ENCODE measurements around the gene HTR1B. TPM values are rescaled to one million over a fixed set of nuclear protein-coding genes. Genes with fewer than 3 reads are reported as not detected.

HTR1B gene
- polyA plus RNA-seq, 4 donors, result 0.15 to 1.4 TPM; not detected in 2

- WGBS, 3 donors, result 64 to 73% (median 70%) methylated on average over 7 of the region's 7 CpGs
- Histone ChIP-seq H3K27ac (ENCODE audit: low read depth in 1 of 3, low read length in 2 of 3) (no peak overlapping the region), H3K4me3 (ENCODE audit: low read depth in 1 of 3, low read length in 3 of 3) (no peak overlapping the region), H3K27me3 (ENCODE audit: control insufficient read depth in 3 of 3, insufficient read depth in 3 of 3, low read length in 3 of 3) (no peaks in the 10 kb centered on the region), H3K36me3 (ENCODE audit: control insufficient read depth in 3 of 3, insufficient read depth in 2 of 3, low read depth in 1 of 3, low read length in 3 of 3) (no peaks in the 10 kb centered on the region), H3K4me1 (ENCODE audit: control insufficient read depth in 3 of 3, insufficient read depth in 2 of 3, low read depth in 1 of 3, low read length in 2 of 3) (no peaks in the 10 kb centered on the region), H3K9me3 (ENCODE audit: control insufficient read depth in 2 of 2, insufficient read depth in 1 of 2, low read depth in 1 of 2, low read length in 1 of 2) (peaks cover 0 to 7% of the 10 kb centered on the region in 2 donors)
- no peak for DNase-seq
- FAIRE-seq, result no peak
Measured at GRCh38 chr6:77474286-77474956, 11.1 kb upstream of the HTR1B start.

DNA sequence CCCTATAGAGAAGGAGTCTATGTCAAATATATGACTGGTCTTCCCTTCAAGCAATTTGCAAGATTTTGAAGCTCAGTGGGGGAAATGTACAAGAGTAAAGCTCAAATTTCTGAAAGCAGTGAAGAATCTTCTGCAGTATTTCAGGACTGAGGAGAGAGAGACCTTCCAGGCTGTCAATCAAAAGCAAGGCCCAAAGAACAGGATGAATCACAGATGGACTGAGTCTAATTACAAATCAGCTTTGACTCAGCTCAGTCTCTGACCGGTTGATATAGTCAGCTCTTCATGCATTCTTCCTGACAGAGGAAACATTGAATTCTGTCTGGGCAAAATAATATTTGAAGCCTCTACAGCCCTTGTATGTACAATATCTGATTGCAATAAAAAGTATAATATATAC lies 7.7 kb upstream of the HTR1B start:
- Histone ChIP-seq H3K27ac (ENCODE audit: low read depth in 1 of 3, low read length in 2 of 3) (no peak overlapping the region), H3K9me3 (ENCODE audit: control insufficient read depth in 2 of 2, insufficient read depth in 1 of 2, low read depth in 1 of 2, low read length in 1 of 2) (peaks cover 0 to 7% of the 10 kb centered on the region in 2 donors), H3K4me1 (ENCODE audit: control insufficient read depth in 3 of 3, insufficient read depth in 2 of 3, low read depth in 1 of 3, low read length in 2 of 3) (peaks cover 0 to 3% (median 0%) of the 10 kb centered on the region in 3 donors), H3K4me3 (ENCODE audit: low read depth in 1 of 3, low read length in 3 of 3) (no peak overlapping the region), H3K36me3 (ENCODE audit: control insufficient read depth in 3 of 3, insufficient read depth in 2 of 3, low read depth in 1 of 3, low read length in 3 of 3) (no peaks in the 10 kb centered on the region), H3K27me3 (ENCODE audit: control insufficient read depth in 3 of 3, insufficient read depth in 3 of 3, low read length in 3 of 3) (peaks cover 0 to 5% (median 5%) of the 10 kb centered on the region in 3 donors)
- no peak for DNase-seq
- WGBS, 3 donors, result 66 to 81% (median 74%) methylated on average over 1 of the region's 1 CpG
- no peak for FAIRE-seq

GRCh38 chr6:77468939-77469338 lies 5.6 kb upstream of the HTR1B start:
- WGBS, 3 donors, result 65 to 88% (median 77%) methylated on average over 6 of the region's 6 CpGs
- no peak overlapping the region for H3K4me3 ChIP-seq (ENCODE audit: low read depth in 1 of 3, low read length in 3 of 3)
- no peak for FAIRE-seq
- peaks cover 0 to 3% (median 0%) of the 10 kb centered on the region in 3 donors for H3K4me1 ChIP-seq (ENCODE audit: control insufficient read depth in 3 of 3, insufficient read depth in 2 of 3, low read depth in 1 of 3, low read length in 2 of 3)
- DNase-seq, result no peak
- no peak overlapping the region for H3K27ac ChIP-seq (ENCODE audit: low read depth in 1 of 3, low read length in 2 of 3)
- peaks cover 9 to 25% (median 18%) of the 10 kb centered on the region in 3 donors for H3K27me3 ChIP-seq (ENCODE audit: control insufficient read depth in 3 of 3, insufficient read depth in 3 of 3, low read length in 3 of 3)
- peaks cover 0 to 2% of the 10 kb centered on the region in 2 donors for H3K9me3 ChIP-seq (ENCODE audit: control insufficient read depth in 2 of 2, insufficient read depth in 1 of 2, low read depth in 1 of 2, low read length in 1 of 2)
- H3K36me3 ChIP-seq (ENCODE audit: control insufficient read depth in 3 of 3, insufficient read depth in 2 of 3, low read depth in 1 of 3, low read length in 3 of 3), result no peaks in the 10 kb centered on the region

DNA sequence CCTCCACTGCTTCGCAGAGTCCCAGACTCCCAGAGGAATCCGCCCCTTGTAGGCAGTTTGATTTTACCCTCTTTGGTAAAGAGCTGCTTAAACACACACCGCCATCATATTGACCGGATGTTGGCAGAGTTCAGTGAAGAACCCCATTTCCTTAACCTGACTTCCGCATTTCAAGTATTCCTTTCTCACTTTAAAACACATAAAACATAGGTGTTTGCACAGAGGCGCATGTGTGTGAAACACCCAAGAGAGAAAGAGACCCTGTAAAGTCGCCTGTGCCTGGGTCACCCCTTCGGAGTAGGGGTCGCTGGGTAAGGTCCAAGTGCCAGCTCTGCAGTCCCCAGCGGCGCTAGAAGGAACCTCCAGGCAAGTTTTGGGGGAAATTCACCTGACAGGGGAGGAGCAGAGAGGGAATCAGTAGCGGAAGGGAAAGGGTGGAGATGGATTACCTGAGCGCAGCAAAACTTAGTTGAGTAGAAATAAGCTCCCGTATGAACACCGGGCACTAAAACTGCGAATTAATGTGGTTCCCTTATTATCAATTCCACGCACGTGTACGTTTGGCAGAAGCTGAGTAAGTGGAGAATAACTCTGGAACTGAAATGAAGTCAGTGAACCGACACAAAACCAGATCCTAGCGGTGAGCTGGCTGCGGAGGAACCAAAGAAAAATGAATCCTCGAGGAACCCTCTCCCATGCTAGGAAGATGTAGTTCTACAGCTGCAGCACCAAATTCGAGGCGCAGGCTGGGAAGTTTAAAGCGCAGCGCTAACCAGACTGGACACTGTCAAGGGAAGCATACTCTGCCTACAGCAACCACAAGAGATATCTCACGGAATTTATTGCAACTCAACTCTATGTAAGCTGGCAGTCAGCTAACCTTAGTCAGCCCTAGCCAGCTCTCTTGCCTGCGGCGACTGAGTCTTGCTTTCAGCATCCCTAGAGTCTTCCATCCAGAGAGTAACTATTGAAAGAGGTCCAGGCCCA lies 3.5 kb upstream of the HTR1B start:
- peaks cover 0 to 10% (median 2%) of the 10 kb centered on the region in 3 donors for H3K4me1 ChIP-seq (ENCODE audit: control insufficient read depth in 3 of 3, insufficient read depth in 2 of 3, low read depth in 1 of 3, low read length in 2 of 3)
- WGBS, 3 donors, result 17 to 23% (median 21%) methylated on average over 30 of the region's 30 CpGs
- no peaks in the 10 kb centered on the region for H3K36me3 ChIP-seq (ENCODE audit: control insufficient read depth in 3 of 3, insufficient read depth in 2 of 3, low read depth in 1 of 3, low read length in 3 of 3)
- FAIRE-seq (no peak), DNase-seq (peak in 1 of 2 donors; percentile 63)
- H3K4me3 ChIP-seq (ENCODE audit: low read depth in 1 of 3, low read length in 3 of 3), result peak overlapping the region; percentile 7 to 62 (median 26)
- H3K27me3 ChIP-seq (ENCODE audit: control insufficient read depth in 3 of 3, insufficient read depth in 3 of 3, low read length in 3 of 3), result peaks cover 19 to 47% (median 36%) of the 10 kb centered on the region in 3 donors
- H3K9me3 ChIP-seq (ENCODE audit: control insufficient read depth in 2 of 2, insufficient read depth in 1 of 2, low read depth in 1 of 2, low read length in 1 of 2), result no peaks in the 10 kb centered on the region
- H3K27ac ChIP-seq (ENCODE audit: low read depth in 1 of 3, low read length in 2 of 3), result no peak overlapping the region

DNA sequence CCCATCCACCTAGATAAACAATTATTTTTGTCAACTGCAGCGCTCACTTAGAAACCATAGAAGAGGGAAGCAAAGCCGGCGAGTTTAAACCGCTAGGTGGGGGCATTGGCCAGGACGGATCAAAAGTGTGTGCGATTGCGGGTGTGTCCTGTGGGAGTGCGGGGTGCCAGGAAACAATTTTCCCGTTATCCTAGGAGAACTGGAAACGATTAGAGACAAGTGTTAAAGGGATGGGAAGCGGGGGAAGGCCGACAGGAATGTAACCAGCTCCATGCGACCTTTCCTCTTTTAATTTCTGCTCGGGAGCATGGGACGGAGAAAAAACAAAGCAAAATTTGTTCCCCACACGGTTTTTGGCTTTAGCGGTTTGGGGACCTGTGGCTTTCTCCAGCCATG lies 2.8 kb upstream of the HTR1B start:
- FAIRE-seq, result no peak

GRCh38 chr6:77464495-77464867 lies 1.2 kb upstream of the HTR1B start:
- Histone ChIP-seq H3K27ac (ENCODE audit: low read depth in 1 of 3, low read length in 2 of 3) (no peak overlapping the region), H3K27me3 (ENCODE audit: control insufficient read depth in 3 of 3, insufficient read depth in 3 of 3, low read length in 3 of 3) (peaks cover 19 to 50% (median 38%) of the 10 kb centered on the region in 3 donors), H3K4me1 (ENCODE audit: control insufficient read depth in 3 of 3, insufficient read depth in 2 of 3, low read depth in 1 of 3, low read length in 2 of 3) (peaks cover 0 to 10% (median 2%) of the 10 kb centered on the region in 3 donors), H3K36me3 (ENCODE audit: control insufficient read depth in 3 of 3, insufficient read depth in 2 of 3, low read depth in 1 of 3, low read length in 3 of 3) (no peaks in the 10 kb centered on the region), H3K4me3 (ENCODE audit: low read depth in 1 of 3, low read length in 3 of 3) (peak overlapping the region in 1 of 3 donors; percentile 34), H3K9me3 (ENCODE audit: control insufficient read depth in 2 of 2, insufficient read depth in 1 of 2, low read depth in 1 of 2, low read length in 1 of 2) (no peaks in the 10 kb centered on the region)
- FAIRE-seq (no peak), DNase-seq (no peak)
- WGBS, 3 donors, result 10 to 18% (median 13%) methylated on average over 8 of the region's 8 CpGs

More for the DNA sequence above, 2.8 kb upstream of the HTR1B start:
- Histone ChIP-seq H3K27me3 (ENCODE audit: control insufficient read depth in 3 of 3, insufficient read depth in 3 of 3, low read length in 3 of 3) (peaks cover 19 to 49% (median 38%) of the 10 kb centered on the region in 3 donors), H3K4me1 (ENCODE audit: control insufficient read depth in 3 of 3, insufficient read depth in 2 of 3, low read depth in 1 of 3, low read length in 2 of 3) (peaks cover 0 to 10% (median 2%) of the 10 kb centered on the region in 3 donors), H3K4me3 (ENCODE audit: low read depth in 1 of 3, low read length in 3 of 3) (peak overlapping the region; percentile 7 to 62 (median 26)), H3K9me3 (ENCODE audit: control insufficient read depth in 2 of 2, insufficient read depth in 1 of 2, low read depth in 1 of 2, low read length in 1 of 2) (no peaks in the 10 kb centered on the region), H3K27ac (ENCODE audit: low read depth in 1 of 3, low read length in 2 of 3) (no peak overlapping the region), H3K36me3 (ENCODE audit: control insufficient read depth in 3 of 3, insufficient read depth in 2 of 3, low read depth in 1 of 3, low read length in 3 of 3) (no peaks in the 10 kb centered on the region)
- 1 to 3% (median 1%) methylated on average over 17 of the region's 17 CpGs for WGBS, 3 donors
- peak; percentile 51 to 77 for DNase-seq

DNA sequence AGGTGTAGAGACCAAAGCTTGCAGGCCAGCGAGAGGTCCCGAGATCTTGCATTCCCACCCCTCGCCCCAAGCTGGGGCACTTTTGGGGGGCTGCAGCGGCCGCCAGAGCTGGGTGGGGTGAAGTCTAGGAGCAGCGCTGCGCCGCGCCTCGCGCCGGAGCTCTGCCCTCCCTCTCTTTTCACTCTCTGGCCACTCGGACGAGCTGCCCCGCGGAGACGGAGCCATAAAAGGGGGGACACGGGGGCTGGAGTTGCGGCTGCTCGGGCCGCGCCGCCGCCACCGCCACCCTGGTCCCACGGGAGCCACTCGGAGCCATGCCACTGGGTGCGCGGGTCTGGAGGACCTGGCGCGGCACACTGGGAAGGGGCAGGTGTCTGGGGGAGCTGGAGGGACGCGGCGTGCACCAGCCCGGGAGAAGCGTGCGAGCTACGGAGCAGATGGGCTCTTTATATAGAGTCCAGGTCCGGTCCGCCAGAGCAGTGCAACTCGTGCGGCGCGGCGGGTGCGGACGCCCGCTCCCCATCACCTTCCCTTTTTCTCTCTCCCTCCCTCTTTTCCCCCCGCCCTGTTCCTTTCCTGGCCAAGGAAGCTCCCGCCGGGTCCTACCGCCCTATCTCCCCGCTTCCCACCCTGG lies 687 bp upstream of the HTR1B start:
- H3K27ac ChIP-seq (ENCODE audit: low read depth in 1 of 3, low read length in 2 of 3), result no peak overlapping the region
- H3K27me3 ChIP-seq (ENCODE audit: control insufficient read depth in 3 of 3, insufficient read depth in 3 of 3, low read length in 3 of 3), result peaks cover 19 to 49% (median 38%) of the 10 kb centered on the region in 3 donors
- no peaks in the 10 kb centered on the region for H3K36me3 ChIP-seq (ENCODE audit: control insufficient read depth in 3 of 3, insufficient read depth in 2 of 3, low read depth in 1 of 3, low read length in 3 of 3)
- peak in 1 of 2 donors; percentile 45 for DNase-seq
- WGBS, 3 donors, result 2 to 7% (median 4%) methylated on average over 38 to 53 of the region's 53 CpGs
- H3K4me3 ChIP-seq (ENCODE audit: low read depth in 1 of 3, low read length in 3 of 3), result peak overlapping the region; percentile 5 to 34 (median 9)
- no peak for FAIRE-seq
- H3K9me3 ChIP-seq (ENCODE audit: control insufficient read depth in 2 of 2, insufficient read depth in 1 of 2, low read depth in 1 of 2, low read length in 1 of 2), result no peaks in the 10 kb centered on the region
- H3K4me1 ChIP-seq (ENCODE audit: control insufficient read depth in 3 of 3, insufficient read depth in 2 of 3, low read depth in 1 of 3, low read length in 2 of 3), result peaks cover 0 to 10% (median 2%) of the 10 kb centered on the region in 3 donors
